SK-MEL-5 (cell line): ENCODE measurements around the gene COL6A5. TPM values are rescaled to one million over a fixed set of nuclear protein-coding genes. Genes with fewer than 3 reads are reported as not detected.
"Not testable (repeated sequence)": the region's sequence is repeated elsewhere in the genome, so short reads cannot be mapped to it uniquely, and the experiment has no call there.

Experiments
- DNase-seq: peaks from one replicate; pipeline ENCODE4 v3.0.0-alpha.2; 2016; ENCODE audit warnings: low read depth, low spot score
- in situ Hi-C: cut with HindIII; loops from 2 replicates; pipeline ENCODE4 v1.10.0; 2016; ENCODE audit warnings: low sequenced_read_pairs, high pct_unique_total_duplicates, low pct_unique_long_range_greater_than_20kb
- total RNA-seq: library from RNA; depleted of rRNA; stranded (reverse); fragments of >200 nt; shearing (Covaris generic); gene quantifications from 2 replicates; pipeline ENCODE4 v1.2.3, GENCODE V29; 2014

COL6A5 gene
- total RNA-seq, 1 experiment from 2014 or later: not detected

DNA sequence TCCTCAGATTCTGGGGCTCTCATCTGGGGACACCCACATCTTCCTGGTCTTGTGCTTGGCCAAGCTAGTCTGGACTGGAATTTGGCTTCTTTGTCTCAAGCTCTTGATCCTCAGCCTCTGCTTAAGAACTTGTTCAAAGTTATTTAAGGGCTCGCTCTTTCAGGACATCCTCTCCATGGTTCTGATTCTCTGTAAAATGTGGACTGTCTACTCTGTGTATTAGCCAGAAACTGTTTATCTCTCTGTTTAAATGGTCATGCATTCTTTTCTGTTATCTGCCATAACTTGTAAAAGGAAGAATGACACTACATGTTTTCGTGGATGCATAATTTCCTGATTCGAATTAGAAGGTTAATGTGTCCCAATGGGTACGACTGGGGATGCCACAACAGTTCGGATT, 79.4 kb downstream of the COL6A5 start:
- in situ Hi-C loops: no loop called here
- DNase-seq: no peak

DNA sequence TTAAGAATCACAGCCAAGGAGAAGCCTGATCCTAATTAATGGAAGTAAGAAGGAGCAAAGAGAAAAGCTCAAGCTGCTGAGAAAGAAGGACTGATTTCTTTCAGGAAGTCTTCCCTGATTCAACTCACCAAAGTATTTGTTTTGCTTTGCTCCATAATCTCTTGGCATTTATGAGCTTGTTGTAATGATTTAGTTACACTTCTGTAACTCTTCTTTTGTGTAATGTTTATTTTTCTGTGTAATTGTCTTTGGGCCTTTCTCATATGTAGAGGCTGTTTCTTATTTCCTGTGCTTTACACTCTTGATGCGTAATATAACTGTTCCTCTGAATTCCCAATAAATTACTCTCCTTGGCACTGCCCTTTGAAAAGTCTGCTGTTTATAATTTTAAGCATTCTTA, 80.0 kb downstream of the COL6A5 start:
- no peak for DNase-seq
- in situ Hi-C loops: no loop called here

GRCh38 chr3:130426206-130426605, 80.7 kb downstream of the COL6A5 start:
- in situ Hi-C loops: no loop called here

GRCh38 chr3:130428871-130429712, 83.6 kb downstream of the COL6A5 start:
- no peak for DNase-seq
- in situ Hi-C loops: no loop called here

More at GRCh38 chr3:130426206-130426605, 80.7 kb downstream of the COL6A5 start:
- no peak for DNase-seq

- in situ Hi-C loops: no loop called here
- DNase-seq: no peak
These were observed 84.2 kb downstream of the COL6A5 start for GRCh38 chr3:130429713-130430023.

GRCh38 chr3:130430266-130430665, 84.8 kb downstream of the COL6A5 start:
- in situ Hi-C loops: no loop called here

GRCh38 chr3:130432086-130432485, 86.6 kb downstream of the COL6A5 start:
- DNase-seq, in situ Hi-C loops: not testable (repeated sequence)

More at GRCh38 chr3:130430266-130430665, 84.8 kb downstream of the COL6A5 start:
- no peak for DNase-seq

- in situ Hi-C loops: no loop called here
- DNase-seq: no peak
These were observed 87.8 kb downstream of the COL6A5 start for GRCh38 chr3:130433306-130433705.

GRCh38 chr3:130442284-130442683, 96.8 kb downstream of the COL6A5 start:
- DNase-seq: no peak
- in situ Hi-C loops: no loop called here

DNA sequence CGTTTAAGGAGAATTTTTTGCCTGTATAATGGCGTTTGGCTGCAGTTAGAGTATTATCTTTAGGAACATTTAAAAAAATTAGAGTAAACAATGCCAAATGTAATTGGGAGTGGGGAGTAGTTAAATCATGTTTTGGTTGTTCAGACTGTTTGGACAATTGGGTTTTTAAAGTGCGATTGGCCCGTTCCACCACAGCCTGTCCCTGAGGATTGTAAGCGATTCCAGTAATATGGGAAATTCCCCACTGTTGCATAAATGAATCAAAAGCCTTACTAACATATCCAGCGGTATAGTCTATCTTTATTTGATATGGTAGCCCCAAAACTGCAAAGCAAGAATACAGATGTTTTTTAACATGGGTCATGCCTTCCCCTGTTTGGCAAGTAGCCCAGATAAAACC, 101.4 kb downstream of the COL6A5 start:
- DNase-seq, in situ Hi-C loops: not testable (repeated sequence)

DNA sequence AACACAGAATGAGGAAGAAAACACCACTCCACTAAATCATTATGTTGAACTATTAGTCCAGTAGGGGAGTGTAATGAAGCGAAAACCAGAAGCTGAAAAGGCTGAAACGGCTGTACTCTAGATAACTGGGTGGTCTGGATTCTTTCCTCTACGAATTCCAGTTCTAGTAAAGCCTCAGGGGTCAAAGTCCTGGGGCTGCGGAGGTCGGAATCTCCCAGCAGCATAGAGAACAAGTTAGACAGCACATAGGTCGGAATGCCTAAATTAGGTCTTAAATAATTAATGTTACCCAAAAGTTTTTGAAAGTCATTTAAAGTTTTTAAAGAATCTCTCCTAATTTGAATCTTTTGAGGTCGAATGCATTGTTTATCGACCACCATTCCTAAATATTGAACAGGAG, 102.7 kb downstream of the COL6A5 start:
- not testable (repeated sequence) for DNase-seq

DNA sequence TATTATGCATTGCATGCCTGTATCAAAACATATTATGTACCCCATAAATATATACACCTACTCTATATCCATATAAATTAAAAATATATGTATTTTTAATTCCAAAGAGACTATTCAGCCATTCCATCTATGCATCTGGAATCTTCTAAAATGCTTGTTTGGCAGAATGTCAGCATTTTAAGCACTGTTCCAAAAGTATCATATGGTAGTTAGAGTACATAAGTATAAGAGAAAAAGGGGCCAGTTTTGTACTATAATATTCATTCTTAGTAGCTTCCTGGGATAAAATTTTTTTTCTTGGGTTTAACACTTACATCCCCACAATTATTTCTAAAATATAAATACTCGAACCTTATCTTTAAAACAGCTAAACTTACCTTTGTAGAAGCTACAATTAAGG, 111.1 kb downstream of the COL6A5 start:
- in situ Hi-C loops: no loop called here
- no peak for DNase-seq

More for the DNA sequence above, 102.7 kb downstream of the COL6A5 start:
- in situ Hi-C loops: not testable (repeated sequence)

DNA sequence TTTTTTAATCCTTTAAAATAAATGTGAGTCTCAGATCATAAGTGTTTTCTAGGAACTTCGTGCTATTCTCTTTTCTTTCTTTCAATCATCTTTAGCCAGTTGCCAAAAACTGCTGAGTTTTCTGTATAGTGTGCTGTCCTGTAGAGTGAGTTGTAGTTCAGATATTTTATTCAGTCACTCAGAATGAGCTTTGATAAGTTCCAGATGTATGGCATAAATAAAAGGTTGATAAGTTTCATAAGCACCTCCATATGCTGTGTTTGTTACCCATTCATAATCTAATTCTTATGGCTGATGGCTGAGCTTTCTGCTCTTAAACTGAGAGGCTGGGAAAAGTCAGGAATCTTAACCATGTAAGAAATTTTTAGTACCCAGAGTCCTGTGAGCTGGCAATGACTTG, 112.2 kb downstream of the COL6A5 start:
- in situ Hi-C loops: no loop called here
- no peak for DNase-seq

- in situ Hi-C loops: no loop called here
- no peak for DNase-seq
These were observed 114.5 kb downstream of the COL6A5 start for GRCh38 chr3:130459944-130460343.

GRCh38 chr3:130462089-130462488, 116.6 kb downstream of the COL6A5 start:
- no peak for DNase-seq
- in situ Hi-C loops: no loop called here

- no peak for DNase-seq
- in situ Hi-C loops: no loop called here
These were observed 117.7 kb downstream of the COL6A5 start for GRCh38 chr3:130463221-130463620.

DNA sequence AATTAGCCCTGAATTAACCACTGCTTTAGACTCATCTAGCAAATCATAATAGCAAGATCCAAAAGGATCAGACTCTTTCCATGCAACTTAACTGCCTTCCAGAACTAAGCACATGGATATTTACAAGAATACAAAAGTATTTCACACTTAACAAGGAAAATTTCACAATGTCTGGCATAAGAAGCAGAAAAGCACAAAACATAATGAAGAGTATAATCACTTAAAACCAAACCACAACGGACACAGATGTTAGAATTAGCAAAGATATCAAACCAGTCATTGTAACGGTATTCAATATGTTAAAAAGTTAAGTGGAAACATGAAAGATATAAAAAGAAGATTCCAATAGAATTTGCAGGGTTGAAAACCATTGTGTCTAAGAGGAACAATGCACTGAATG, 120.0 kb downstream of the COL6A5 start:
- no peak for DNase-seq
- in situ Hi-C loops: no loop called here

- no peak for DNase-seq
- in situ Hi-C loops: no loop called here
These were observed 122.8 kb downstream of the COL6A5 start for GRCh38 chr3:130468311-130468710.

- no peak for DNase-seq
- in situ Hi-C loops: no loop called here
These were observed 124.7 kb downstream of the COL6A5 start for GRCh38 chr3:130470126-130470525.
